22Rv1 (cell line): ENCODE measurements around the gene TP53RK.

Source experiments
- H3K27ac ChIP-seq: fragments of 450-650 bp; 2 replicates; pipeline ENCODE4 v1.5.1; 2017
- ZFX ChIP-seq: fragments of 450-650 bp; IDR thresholded peaks from 2 replicates; pipeline ENCODE4 v1.6.1; 2017; ENCODE audit warnings: antibody characterized with exemption, borderline replicate concordance
- TF ChIP-seq, protein P1 (sequence below): fragments of 450-650 bp; IDR thresholded peaks from 2 replicates; pipeline ENCODE4 v1.5.1; 2017; ENCODE audit warnings: mild to moderate bottlenecking

TP53RK gene

DNA sequence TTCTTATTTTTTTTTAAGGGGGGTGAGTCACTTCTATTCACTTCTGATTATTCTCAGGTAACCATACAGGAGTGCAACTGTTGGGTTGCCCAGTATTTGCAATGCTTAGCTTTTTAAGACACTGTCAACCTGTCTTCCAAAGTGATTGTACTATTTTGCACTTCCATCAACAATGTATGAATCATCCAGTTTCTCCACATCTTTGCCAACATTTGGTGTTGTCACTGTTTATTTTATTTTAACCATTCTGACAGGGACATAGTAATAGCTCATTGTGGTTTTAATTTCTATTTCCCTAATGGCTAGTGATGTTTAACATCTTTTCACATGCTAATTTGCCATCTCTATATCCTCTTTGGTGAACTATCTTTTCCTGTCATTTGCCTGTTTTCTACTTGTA, 36.5 kb downstream of the TP53RK start:
- TF ChIP-seq, protein P1, sequence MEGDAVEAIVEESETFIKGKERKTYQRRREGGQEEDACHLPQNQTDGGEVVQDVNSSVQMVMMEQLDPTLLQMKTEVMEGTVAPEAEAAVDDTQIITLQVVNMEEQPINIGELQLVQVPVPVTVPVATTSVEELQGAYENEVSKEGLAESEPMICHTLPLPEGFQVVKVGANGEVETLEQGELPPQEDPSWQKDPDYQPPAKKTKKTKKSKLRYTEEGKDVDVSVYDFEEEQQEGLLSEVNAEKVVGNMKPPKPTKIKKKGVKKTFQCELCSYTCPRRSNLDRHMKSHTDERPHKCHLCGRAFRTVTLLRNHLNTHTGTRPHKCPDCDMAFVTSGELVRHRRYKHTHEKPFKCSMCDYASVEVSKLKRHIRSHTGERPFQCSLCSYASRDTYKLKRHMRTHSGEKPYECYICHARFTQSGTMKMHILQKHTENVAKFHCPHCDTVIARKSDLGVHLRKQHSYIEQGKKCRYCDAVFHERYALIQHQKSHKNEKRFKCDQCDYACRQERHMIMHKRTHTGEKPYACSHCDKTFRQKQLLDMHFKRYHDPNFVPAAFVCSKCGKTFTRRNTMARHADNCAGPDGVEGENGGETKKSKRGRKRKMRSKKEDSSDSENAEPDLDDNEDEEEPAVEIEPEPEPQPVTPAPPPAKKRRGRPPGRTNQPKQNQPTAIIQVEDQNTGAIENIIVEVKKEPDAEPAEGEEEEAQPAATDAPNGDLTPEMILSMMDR, result no peak
- no peak for TF ChIP-seq ZFX
- H3K27ac ChIP-seq, result no peak overlapping the region

DNA sequence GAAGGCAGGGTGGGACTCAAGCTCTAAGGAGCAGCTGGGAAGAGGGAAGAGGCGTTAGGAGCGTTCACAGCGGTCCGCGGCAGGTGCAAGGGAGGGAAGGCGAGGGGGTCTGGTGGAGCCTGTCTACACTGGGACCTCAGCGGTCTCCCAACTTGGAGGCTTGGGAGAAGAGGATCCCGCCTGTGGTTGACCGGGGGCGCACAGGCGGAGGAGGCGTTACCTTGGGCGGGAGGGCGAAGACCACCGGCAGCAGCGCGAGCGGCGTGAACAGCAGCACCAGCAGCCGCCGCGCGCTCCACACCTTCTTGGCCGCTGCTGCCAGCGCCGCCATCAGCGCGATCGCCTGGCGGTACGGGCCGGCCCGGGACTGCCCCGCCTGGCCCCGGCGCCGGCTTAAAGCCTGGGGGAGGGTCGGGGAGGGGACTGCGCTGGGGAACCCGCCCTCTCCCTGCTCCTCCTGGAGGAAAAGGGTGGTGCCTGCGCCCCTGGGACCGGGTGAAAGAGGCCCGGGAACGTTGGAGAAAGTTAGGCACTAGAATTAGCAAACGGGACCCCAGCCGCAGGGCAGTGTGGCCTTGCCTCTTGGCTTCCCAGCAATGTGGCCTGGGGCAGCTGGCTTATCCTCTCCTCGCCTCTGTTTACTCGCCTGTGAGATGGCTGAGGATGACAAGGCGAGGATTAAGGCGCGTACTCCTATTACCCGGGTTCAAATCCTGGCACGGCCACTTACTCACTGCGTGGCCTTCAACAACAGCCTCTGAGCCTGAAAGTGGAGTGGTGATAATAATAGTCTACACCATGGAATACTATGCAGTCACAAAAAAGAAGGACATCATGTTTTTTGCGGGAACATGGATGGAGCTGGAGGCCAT, 37.9 kb downstream of the TP53RK start, which contains the start of gene SLC13A3:
Gene SLC13A3, minus strand, starts transcription at position 369 of the 872 bp plus-strand sequence. Its CDS starts 38 bp downstream, at position 331.
- H3K27ac ChIP-seq, result no peak within 1 kb of the TSS
- TF ChIP-seq, protein P1, result no peak

DNA sequence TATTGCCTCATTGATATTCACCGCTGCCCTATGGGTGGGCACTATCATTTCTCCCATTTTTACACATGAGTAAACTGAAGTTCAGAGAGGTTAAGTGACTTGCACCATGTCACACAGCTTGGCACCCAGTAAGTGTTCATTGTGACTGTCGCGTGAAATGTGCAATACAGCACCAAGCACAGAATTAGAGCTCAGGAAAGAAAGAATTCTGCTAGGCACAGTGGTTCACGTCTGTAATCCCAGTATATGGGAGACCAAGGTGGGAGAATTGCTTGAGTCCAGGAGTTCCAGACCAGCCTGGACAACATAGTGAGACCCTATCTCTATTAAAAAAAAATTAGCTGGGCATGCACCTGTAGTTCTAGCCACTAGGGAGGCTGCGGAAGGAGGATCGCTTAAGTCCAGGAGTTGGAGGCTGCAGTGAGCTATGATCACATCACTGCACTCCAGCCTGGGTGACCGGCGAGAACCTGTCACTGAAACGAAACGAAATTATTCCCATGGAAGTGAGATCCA, 38.6 kb downstream of the TP53RK start:
- TF ChIP-seq, protein P1, result no peak
- no peak for TF ChIP-seq ZFX
- no peak overlapping the region for H3K27ac ChIP-seq

DNA sequence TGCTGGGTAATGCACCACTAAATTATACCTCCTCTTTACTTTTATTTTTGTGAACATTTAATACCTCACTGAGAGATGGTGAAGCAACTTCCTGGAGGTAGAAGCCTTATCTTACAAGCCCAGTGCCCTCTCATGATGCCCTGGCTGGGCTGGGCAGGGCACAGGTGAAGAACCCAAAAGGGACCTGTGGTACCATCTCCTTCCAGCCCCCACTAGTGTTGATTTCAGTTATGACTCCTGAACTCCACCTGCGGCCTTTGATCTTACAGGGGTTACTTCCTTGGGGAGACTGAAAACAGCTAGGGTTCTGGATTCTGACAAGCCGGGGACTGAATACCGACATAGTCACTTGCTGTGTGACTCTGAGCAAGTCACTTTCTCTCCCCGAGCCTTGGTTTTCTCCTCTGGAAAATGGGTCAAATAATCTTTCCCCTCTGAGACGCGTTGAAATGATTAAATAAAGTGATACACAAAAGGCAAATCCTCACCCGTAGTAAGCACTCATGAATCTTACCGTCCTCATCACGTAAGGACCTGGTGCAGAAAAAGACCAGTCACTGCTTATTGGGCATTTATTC, 39.2 kb downstream of the TP53RK start:
- H3K27ac ChIP-seq, result no peak overlapping the region
- TF ChIP-seq, protein P1, result no peak
- TF ChIP-seq ZFX, result no peak

DNA sequence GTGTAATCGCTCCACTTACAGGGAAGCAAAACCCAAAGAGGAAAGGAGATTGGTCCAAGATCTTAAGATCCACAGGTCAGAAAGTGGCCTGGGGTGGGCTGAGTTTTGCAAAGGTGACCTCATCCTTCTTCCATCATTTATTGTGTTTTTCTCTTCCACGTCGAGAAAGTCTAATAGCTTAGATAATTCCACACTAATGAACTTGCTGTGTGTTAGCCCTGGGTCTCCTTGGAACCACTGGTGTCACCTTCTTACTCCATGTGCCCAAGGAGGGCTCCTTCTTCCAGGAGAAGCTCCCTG, 39.6 kb downstream of the TP53RK start:
- no peak overlapping the region for H3K27ac ChIP-seq
- TF ChIP-seq, protein P1, result no peak
- TF ChIP-seq ZFX, result no peak

DNA sequence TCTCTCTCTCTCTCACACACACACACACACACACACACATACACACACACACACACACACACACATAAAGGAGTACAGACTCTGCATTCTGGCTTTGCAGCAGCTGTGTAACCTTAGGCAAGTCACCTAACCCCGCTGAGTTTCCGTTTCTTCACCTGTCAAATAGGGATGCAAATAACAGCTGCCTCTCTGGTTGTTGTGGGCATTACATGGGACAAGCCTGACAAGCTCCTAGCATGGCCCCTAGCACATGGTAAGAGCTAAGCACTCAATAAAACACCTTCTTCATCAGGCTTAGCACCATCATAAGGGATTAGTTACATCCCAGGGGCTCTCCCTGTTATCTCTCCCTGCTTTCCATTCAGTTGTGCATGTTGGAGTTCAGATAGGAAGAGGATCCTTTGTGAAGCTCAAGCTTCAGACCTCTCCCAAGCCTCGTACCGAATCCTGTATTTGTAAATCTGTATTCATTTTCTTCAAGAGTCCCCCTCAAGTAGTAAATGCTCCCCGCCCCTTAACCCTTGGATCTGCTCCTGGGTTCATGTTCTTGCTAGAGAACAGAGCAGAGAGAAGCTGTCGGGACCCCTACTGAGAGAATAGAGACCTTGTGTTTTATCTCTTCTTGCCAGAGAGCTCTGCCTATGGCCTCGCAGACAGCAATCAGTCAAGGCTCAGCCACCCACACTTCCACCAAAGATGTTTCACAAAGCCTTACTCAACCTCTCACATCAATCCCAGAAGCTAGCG, 40.2 kb downstream of the TP53RK start:
- no peak overlapping the region for H3K27ac ChIP-seq
- TF ChIP-seq ZFX, result no peak
- TF ChIP-seq, protein P1, result no peak

DNA sequence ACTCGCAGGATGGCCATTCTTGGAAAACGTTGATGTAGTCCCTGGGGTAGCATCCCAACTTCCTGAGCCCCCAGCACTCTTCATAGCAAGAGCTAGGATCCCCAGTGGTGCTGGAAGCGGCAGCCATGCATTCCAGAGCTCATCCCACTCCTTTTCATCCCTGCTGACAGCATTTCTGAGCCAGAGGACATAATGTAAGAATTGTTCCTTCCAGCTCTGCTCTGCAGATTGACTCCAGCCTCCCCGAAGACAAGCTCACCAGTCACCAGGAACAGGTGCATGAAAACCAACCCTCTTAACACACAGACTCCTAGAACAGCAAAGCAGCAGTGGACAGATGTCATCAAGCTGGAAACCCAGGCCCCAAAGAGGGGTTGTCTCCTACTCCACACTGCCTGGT, 41.8 kb downstream of the TP53RK start:
- no peak for TF ChIP-seq ZFX
- TF ChIP-seq, protein P1, result no peak
- H3K27ac ChIP-seq, result no peak overlapping the region
